OCI-LY3 (cell line): ENCODE results near the gene AP1S1.
"Not testable (repeated sequence)": the region's sequence is repeated elsewhere in the genome, so short reads cannot be mapped to it uniquely, and the experiment has no call there.

ENCODE experiments used
- H2AFZ ChIP-seq: fragments of 200-600, 300-600 bp; shearing (Covaris generic); 2 replicates; pipeline ENCODE4 v1.6.0; 2014; ENCODE audit warnings: antibody characterized with exemption, low read depth, low read length
- H3K27ac ChIP-seq: fragments of 200-600, 300-600 bp; sonication (generic); 2 replicates; pipeline ENCODE4 v1.5.1; 2014; ENCODE audit warnings: mild to moderate bottlenecking, low read length, moderate library complexity, mixed read lengths
- H3K27me3 ChIP-seq: fragments of 200-600, 300-600 bp; sonication (generic); 2 replicates; pipeline ENCODE4 v1.6.1; 2014; ENCODE audit warnings: low read depth, low read length, mixed read lengths
- H3K36me3 ChIP-seq: fragments of 200-600, 300-600 bp; sonication (generic); replicated peaks from 2 replicates; pipeline ENCODE3; 2014; ENCODE audit warnings: low read depth, low read length, mixed read lengths
- H3K4me1 ChIP-seq: fragments of 300-600, 200-600 bp; sonication (generic); 2 replicates; pipeline ENCODE4 v1.6.1; 2014; ENCODE audit warnings: low read length, mixed read lengths
- H3K4me2 ChIP-seq: fragments of 200-600, 300-600 bp; sonication (generic); 2 replicates; pipeline ENCODE4 v1.6.1; 2014; ENCODE audit warnings: low read length, mixed read lengths
- H3K4me3 ChIP-seq: fragments of 300-600, 200-600 bp; sonication (generic); 2 replicates; pipeline ENCODE4 v1.5.1; 2014; ENCODE audit warnings: antibody characterized with exemption, mild to moderate bottlenecking, low read length, moderate library complexity
- H3K79me2 ChIP-seq: fragments of 300-600, 200-600 bp; shearing (Covaris generic); 2 replicates; pipeline ENCODE4 v1.6.1; 2014; ENCODE audit warnings: mild to moderate bottlenecking, low read length, mixed read lengths
- H3K9ac ChIP-seq: fragments of 300-600, 200-600 bp; shearing (Covaris generic); 2 replicates; pipeline ENCODE4 v1.6.0; 2014; ENCODE audit warnings: mild to moderate bottlenecking, low read length, moderate library complexity
- H3K9me3 ChIP-seq: fragments of 200-600, 300-600 bp; shearing (Covaris generic); 2 replicates; pipeline ENCODE4 v1.6.1; 2014; ENCODE audit warnings: low read length, mixed read lengths; ENCODE audit not compliant: insufficient read depth
- H4K20me1 ChIP-seq: fragments of 200-600, 300-600 bp; sonication (generic); 2 replicates; pipeline ENCODE4 v1.6.1; 2016; ENCODE audit warnings: low read length, mixed read lengths; ENCODE audit not compliant: insufficient read depth
- EZH2phosphoT487 ChIP-seq: fragments of 200-600 bp; shearing (Covaris generic); IDR thresholded peaks from 2 replicates; pipeline ENCODE4 v1.6.1; 2018; ENCODE audit warnings: antibody characterized with exemption, mixed run types, low read depth
- TF ChIP-seq, protein P1 (sequence below): fragments of 200-600, 300-600 bp; sonication (generic); IDR thresholded peaks from 2 replicates; pipeline ENCODE4 v1.5.1; 2014; ENCODE audit warnings: antibody characterized with exemption, low read length, low read depth

The AP1S1 gene

DNA sequence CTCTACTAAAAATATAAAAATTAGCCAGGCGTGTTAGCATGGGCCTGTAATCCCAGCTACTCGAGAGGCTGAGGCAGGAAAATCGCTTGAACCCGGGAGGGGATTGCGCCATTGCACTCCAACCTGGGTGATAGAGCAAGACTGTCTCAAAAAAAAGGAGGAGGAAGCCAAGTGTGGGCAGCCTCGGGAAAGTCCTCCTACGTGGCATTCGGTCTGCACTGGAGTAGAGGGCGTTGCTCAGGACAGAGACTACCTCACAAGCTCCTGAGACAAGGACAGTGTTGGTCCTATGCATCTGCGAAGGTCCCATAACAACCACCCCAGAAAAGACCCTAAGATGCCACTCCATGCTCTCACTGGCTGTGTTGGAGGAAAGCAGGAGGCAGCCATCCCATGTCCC lies 37.4 kb upstream of the AP1S1 start:
- Histone ChIP-seq H3K27ac (no peak overlapping the region), H2AFZ (no peak overlapping the region), H4K20me1 (no peaks in the 10 kb centered on the region), H3K4me3 (no peak overlapping the region), H3K4me1 (peaks cover under 1% of the 10 kb centered on the region; the same call in 1 of the 2 replicates), H3K9me3 (no peaks in the 10 kb centered on the region), H3K79me2 (no peaks in the 10 kb centered on the region), H3K27me3 (no peaks in the 10 kb centered on the region), H3K36me3 (no peaks in the 10 kb centered on the region), H3K9ac (no peak overlapping the region), H3K4me2 (no peak overlapping the region)
- TF ChIP-seq, protein P1, sequence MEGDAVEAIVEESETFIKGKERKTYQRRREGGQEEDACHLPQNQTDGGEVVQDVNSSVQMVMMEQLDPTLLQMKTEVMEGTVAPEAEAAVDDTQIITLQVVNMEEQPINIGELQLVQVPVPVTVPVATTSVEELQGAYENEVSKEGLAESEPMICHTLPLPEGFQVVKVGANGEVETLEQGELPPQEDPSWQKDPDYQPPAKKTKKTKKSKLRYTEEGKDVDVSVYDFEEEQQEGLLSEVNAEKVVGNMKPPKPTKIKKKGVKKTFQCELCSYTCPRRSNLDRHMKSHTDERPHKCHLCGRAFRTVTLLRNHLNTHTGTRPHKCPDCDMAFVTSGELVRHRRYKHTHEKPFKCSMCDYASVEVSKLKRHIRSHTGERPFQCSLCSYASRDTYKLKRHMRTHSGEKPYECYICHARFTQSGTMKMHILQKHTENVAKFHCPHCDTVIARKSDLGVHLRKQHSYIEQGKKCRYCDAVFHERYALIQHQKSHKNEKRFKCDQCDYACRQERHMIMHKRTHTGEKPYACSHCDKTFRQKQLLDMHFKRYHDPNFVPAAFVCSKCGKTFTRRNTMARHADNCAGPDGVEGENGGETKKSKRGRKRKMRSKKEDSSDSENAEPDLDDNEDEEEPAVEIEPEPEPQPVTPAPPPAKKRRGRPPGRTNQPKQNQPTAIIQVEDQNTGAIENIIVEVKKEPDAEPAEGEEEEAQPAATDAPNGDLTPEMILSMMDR: no peak
- TF ChIP-seq EZH2phosphoT487: no peak

DNA sequence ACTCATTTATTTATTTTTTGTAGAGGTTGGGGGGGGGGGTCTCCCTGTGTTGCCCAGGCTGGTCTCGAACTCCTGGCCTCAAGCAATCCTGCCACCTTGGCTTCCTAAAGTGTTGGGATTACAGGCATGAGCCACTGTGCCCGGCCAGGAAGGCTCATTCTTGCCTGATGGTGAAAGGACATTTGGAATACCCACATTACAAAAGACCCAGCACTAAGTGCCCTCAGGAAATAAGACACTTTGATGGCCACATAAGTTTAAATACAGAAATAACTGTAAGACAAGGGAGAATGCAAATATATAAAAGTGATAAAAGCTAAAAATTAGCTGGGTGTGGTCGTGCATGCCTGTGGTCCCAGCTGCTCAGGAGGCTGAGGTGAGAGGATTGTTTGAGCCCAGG lies 35.4 kb upstream of the AP1S1 start:
- peaks cover 7% of the 10 kb centered on the region; the same call in 1 of the 2 replicates for H3K4me1 ChIP-seq
- H3K27me3 ChIP-seq: 0 out of 2 replicates have a peak, but pooled peaks cover 5% of the 10 kb centered on the region
- no peak for TF ChIP-seq EZH2phosphoT487
- TF ChIP-seq, protein P1: no peak
- H3K4me3 ChIP-seq: no peak overlapping the region
- H3K27ac ChIP-seq: no peak overlapping the region
- no peaks in the 10 kb centered on the region for H3K36me3 ChIP-seq
- H2AFZ ChIP-seq: no peak overlapping the region
- H3K9ac ChIP-seq: no peak overlapping the region
- no peak overlapping the region for H3K4me2 ChIP-seq
- no peaks in the 10 kb centered on the region for H3K9me3 ChIP-seq
- no peaks in the 10 kb centered on the region for H4K20me1 ChIP-seq
- no peaks in the 10 kb centered on the region for H3K79me2 ChIP-seq

DNA sequence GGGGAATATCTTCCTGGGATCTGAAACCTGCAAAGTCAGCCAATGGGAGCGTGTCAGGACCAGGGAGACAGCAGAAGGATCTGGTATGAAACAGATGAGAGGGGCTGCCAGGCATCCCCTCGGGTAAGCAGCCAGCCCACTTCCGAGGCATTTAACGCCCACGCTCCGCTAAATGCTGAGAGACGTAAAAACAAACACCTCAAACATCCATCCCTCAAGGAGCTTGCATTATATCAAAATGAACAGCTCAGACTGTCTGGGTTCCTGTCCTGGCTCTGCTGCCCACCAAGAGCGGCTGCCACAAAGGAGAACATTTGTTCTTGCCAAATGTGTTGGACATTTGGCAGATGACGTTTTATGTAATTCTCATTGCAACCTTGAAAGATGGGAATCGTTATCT lies 34.4 kb upstream of the AP1S1 start:
- H3K4me1 ChIP-seq: peaks cover 7% of the 10 kb centered on the region; the same call in 1 of the 2 replicates
- no peaks in the 10 kb centered on the region for H3K9me3 ChIP-seq
- no peak overlapping the region for H3K9ac ChIP-seq
- 0 out of 2 replicates have a peak, but pooled peaks cover 7% of the 10 kb centered on the region for H3K27me3 ChIP-seq
- no peak overlapping the region for H3K4me3 ChIP-seq
- H3K4me2 ChIP-seq: no peak overlapping the region
- H3K36me3 ChIP-seq: no peaks in the 10 kb centered on the region
- no peaks in the 10 kb centered on the region for H4K20me1 ChIP-seq
- TF ChIP-seq, protein P1: no peak
- TF ChIP-seq EZH2phosphoT487: no peak
- H3K27ac ChIP-seq: no peak overlapping the region
- no peak overlapping the region for H2AFZ ChIP-seq
- H3K79me2 ChIP-seq: no peaks in the 10 kb centered on the region

DNA sequence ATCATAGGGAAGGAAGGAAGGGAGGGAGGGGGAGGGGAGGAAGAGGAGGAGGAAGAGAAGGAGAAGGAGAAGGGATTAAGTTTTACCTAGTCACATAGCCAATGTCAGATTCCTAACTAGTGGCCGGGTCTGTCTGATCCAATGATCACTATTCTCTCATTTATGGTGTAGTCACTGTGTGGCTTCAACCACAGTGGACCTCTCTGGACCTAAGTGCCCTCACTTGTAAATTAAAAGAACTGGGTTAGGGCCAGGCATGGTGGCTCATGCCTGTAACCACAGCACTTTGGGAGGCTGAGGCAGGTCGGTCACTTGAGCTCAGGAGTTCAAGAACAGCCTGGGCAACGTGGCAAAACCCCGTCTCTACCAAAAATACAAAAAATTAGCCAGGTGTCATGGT lies 34.0 kb upstream of the AP1S1 start:
- H3K36me3 ChIP-seq: no peaks in the 10 kb centered on the region
- no peaks in the 10 kb centered on the region for H4K20me1 ChIP-seq
- H3K4me2 ChIP-seq: no peak overlapping the region
- H3K9ac ChIP-seq: no peak overlapping the region
- peaks cover 7% of the 10 kb centered on the region; the same call in 1 of the 2 replicates for H3K4me1 ChIP-seq
- TF ChIP-seq EZH2phosphoT487: no peak
- TF ChIP-seq, protein P1: no peak
- no peaks in the 10 kb centered on the region for H3K79me2 ChIP-seq
- H3K9me3 ChIP-seq: no peaks in the 10 kb centered on the region
- no peak overlapping the region for H3K4me3 ChIP-seq
- 0 out of 2 replicates have a peak, but pooled peaks cover 8% of the 10 kb centered on the region for H3K27me3 ChIP-seq
- no peak overlapping the region for H3K27ac ChIP-seq
- no peak overlapping the region for H2AFZ ChIP-seq

DNA sequence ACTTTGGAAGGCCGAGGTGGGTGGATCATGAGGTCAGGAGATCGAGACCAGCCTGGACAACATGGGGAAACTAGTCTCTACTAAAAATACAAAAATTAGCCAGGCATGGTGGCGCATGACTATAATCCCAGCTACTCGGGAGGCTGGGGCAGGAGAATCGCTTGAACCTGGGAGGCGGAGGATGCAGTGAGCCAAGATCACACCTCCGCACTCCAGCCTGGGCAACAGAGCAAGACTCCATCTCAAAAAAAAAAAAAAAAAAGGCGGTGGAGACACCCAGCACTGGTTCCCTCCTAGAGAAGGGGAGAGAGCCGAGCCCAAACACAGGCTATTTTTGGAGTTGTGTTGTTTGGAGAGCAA lies 32.7 kb upstream of the AP1S1 start:
- not testable (repeated sequence) for H3K27ac ChIP-seq, H3K79me2 ChIP-seq, H3K4me1 ChIP-seq, H3K27me3 ChIP-seq, H3K9me3 ChIP-seq, H4K20me1 ChIP-seq, H3K36me3 ChIP-seq, H3K9ac ChIP-seq, H3K4me3 ChIP-seq
- H3K4me2 ChIP-seq: peak overlapping the region; percentile 93
- H2AFZ ChIP-seq: peak overlapping the region; percentile 99; the same call in 1 of the 2 replicates
